HG02885 (cell line): ENCODE measurements around the gene IL17C.

Source experiments
- ATAC-seq: cut with Tn5 transposase; IDR thresholded peaks from one replicate; pipeline ENCODE4 v1.9.1; 2021; ENCODE audit warnings: mild to moderate bottlenecking; ENCODE audit not compliant: unreplicated experiment, poor library complexity

IL17C gene

GRCh38 chr16:88624977-88625576 lies 13.3 kb upstream of the IL17C start:
- ATAC-seq = no peak

GRCh38 chr16:88626646-88627045 lies 11.7 kb upstream of the IL17C start:
- no peak for ATAC-seq

GRCh38 chr16:88627531-88628411 lies 10.6 kb upstream of the IL17C start:
- no peak for ATAC-seq

GRCh38 chr16:88628512-88628974 lies 9.8 kb upstream of the IL17C start:
- ATAC-seq = no peak

- ATAC-seq = no peak
Observed at GRCh38 chr16:88629835-88630234, 8.5 kb upstream of the IL17C start.

GRCh38 chr16:88630433-88630832 lies 7.9 kb upstream of the IL17C start:
- no peak for ATAC-seq

GRCh38 chr16:88630941-88631340 lies 7.4 kb upstream of the IL17C start:
- no peak for ATAC-seq

GRCh38 chr16:88631384-88631783 lies 7.0 kb upstream of the IL17C start:
- no peak for ATAC-seq

- no peak for ATAC-seq
Observed at GRCh38 chr16:88631920-88632586, 6.3 kb upstream of the IL17C start.

- no peak for ATAC-seq
Observed at GRCh38 chr16:88632587-88632930, 5.8 kb upstream of the IL17C start.

- ATAC-seq = peak; percentile 27
Observed at GRCh38 chr16:88633684-88634140, 4.7 kb upstream of the IL17C start.

- ATAC-seq = peak; percentile 51
Observed at GRCh38 chr16:88634141-88634993, 4.0 kb upstream of the IL17C start.

GRCh38 chr16:88634994-88635670 lies 3.2 kb upstream of the IL17C start:
- no peak for ATAC-seq

GRCh38 chr16:88635671-88636319 lies 2.6 kb upstream of the IL17C start:
- ATAC-seq = no peak

- no peak for ATAC-seq
Observed at GRCh38 chr16:88636488-88637265, 1.7 kb upstream of the IL17C start.

- no peak for ATAC-seq
Observed at GRCh38 chr16:88639231-88640038, 1.1 kb downstream of the IL17C start.

GRCh38 chr16:88640039-88640495 lies 1.7 kb downstream of the IL17C start:
- ATAC-seq = no peak
